Stimulated activated CD4-positive, alpha-beta T cell treated with anti-CD3 and anti-CD28 coated beads, TNF-alpha, amount 100 ng/mL, for 48 hours (primary cell): ENCODE measurements around the gene CFAP251.

Source experiments
- DNase-seq, 3 donors: peaks; one replicate each; pipeline ENCODE4 v3.0.0-alpha.2; 2020; ENCODE audit warnings: low read depth in 3 of 3

CFAP251 gene

GRCh38 chr12:121946313-121947025 is 28.1 kb downstream of the CFAP251 start:
- no peak for DNase-seq

- DNase-seq, result no peak
Observed at GRCh38 chr12:121947981-121948380, 29.6 kb downstream of the CFAP251 start.

GRCh38 chr12:121949648-121950397 is 31.4 kb downstream of the CFAP251 start:
- DNase-seq, result no peak

GRCh38 chr12:121953117-121953692 is 34.8 kb downstream of the CFAP251 start:
- DNase-seq, result no peak

- DNase-seq, result no peak
Observed at GRCh38 chr12:121953695-121954094, 35.3 kb downstream of the CFAP251 start.

GRCh38 chr12:121955258-121956237 is 37.2 kb downstream of the CFAP251 start:
- DNase-seq, result no peak

- DNase-seq, result no peak
Observed at GRCh38 chr12:121957861-121958515, 39.6 kb downstream of the CFAP251 start.

GRCh38 chr12:121958541-121959240 is 40.3 kb downstream of the CFAP251 start:
- no peak for DNase-seq

GRCh38 chr12:121960541-121960940 is 42.1 kb downstream of the CFAP251 start:
- DNase-seq, result no peak

GRCh38 chr12:121961195-121961879 is 42.9 kb downstream of the CFAP251 start:
- DNase-seq, result no peak

- DNase-seq, result no peak
Observed at GRCh38 chr12:121963341-121964018, 45.1 kb downstream of the CFAP251 start.

- no peak for DNase-seq
Observed at GRCh38 chr12:121964813-121965643, 46.6 kb downstream of the CFAP251 start.

- no peak for DNase-seq
Observed at GRCh38 chr12:121966959-121967358, 48.6 kb downstream of the CFAP251 start.

GRCh38 chr12:121968876-121969275 is 50.5 kb downstream of the CFAP251 start:
- DNase-seq, result no peak

GRCh38 chr12:121969726-121970125 is 51.3 kb downstream of the CFAP251 start:
- DNase-seq, result no peak

- no peak for DNase-seq
Observed at GRCh38 chr12:121970581-121971300, 52.3 kb downstream of the CFAP251 start.

- no peak for DNase-seq
Observed at GRCh38 chr12:121974026-121974985, 55.9 kb downstream of the CFAP251 start.
